Activated naive CD8-positive, alpha-beta T cell treated with anti-CD3 and anti-CD28 coated beads, Interleukin-2, amount 50 U/mL, for 24 hours (primary cell): ENCODE results near the gene CTSE.
"Not testable (repeated sequence)": the region's sequence is repeated elsewhere in the genome, so short reads cannot be mapped to it uniquely, and the experiment has no call there.

ENCODE experiments used
- ATAC-seq: fragments of 150-1000 bp; cut with Tn5 transposase; one replicate; pipeline ENCODE4 v1.10.0; 2021
- DNase-seq: peaks from one replicate; pipeline ENCODE4 v3.0.0; 2021
- H3K27ac Mint-ChIP-seq: one replicate; pipeline ENCODE4 v1.8.0; 2021; ENCODE audit warnings: mild to moderate bottlenecking, mixed read lengths
- H3K27me3 Mint-ChIP-seq: one replicate; pipeline ENCODE4 v1.8.0; 2021; ENCODE audit warnings: mixed read lengths
- H3K36me3 Mint-ChIP-seq: one replicate; pipeline ENCODE4 v1.8.0; 2021; ENCODE audit warnings: low read depth, mixed read lengths
- H3K4me1 Mint-ChIP-seq: one replicate; pipeline ENCODE4 v1.8.0; 2021; ENCODE audit warnings: mixed read lengths
- H3K4me3 Mint-ChIP-seq: one replicate; pipeline ENCODE4 v1.8.0; 2021; ENCODE audit warnings: mild to moderate bottlenecking, moderate library complexity, mixed read lengths
- H3K9me3 Mint-ChIP-seq: one replicate; pipeline ENCODE4 v1.8.0; 2021; ENCODE audit warnings: mixed read lengths

The CTSE gene

GRCh38 chr1:206055069-206055625 lies 31.5 kb upstream of the CTSE start:
- H3K4me3 Mint-ChIP-seq, ATAC-seq, H3K9me3 Mint-ChIP-seq, H3K36me3 Mint-ChIP-seq, DNase-seq, H3K27me3 Mint-ChIP-seq, H3K27ac Mint-ChIP-seq: not testable (repeated sequence)
- peaks cover 35% of the 10 kb centered on the region for H3K4me1 Mint-ChIP-seq

- H3K27me3 Mint-ChIP-seq, H3K9me3 Mint-ChIP-seq, ATAC-seq, H3K36me3 Mint-ChIP-seq, DNase-seq: not testable (repeated sequence)
- H3K27ac Mint-ChIP-seq: peak overlapping the region; percentile 59
- peaks cover 50% of the 10 kb centered on the region for H3K4me1 Mint-ChIP-seq
- peak overlapping the region; percentile 29 for H3K4me3 Mint-ChIP-seq
Observed at GRCh38 chr1:206053616-206054015, 29.9 kb upstream of the CTSE start.

GRCh38 chr1:206052919-206053610 lies 29.4 kb upstream of the CTSE start, which contains the start of gene RHEX:
TSS of gene RHEX (plus strand) at chr1:206053173. CDS start at chr1:206097829, 44,656 bp downstream.
- H3K4me3 Mint-ChIP-seq: peak within 1 kb of the TSS; percentile 29
- not testable (repeated sequence) for H3K36me3 Mint-ChIP-seq

GRCh38 chr1:206052231-206052865 lies 28.7 kb upstream of the CTSE start:
- not testable (repeated sequence) for ATAC-seq, DNase-seq, H3K4me3 Mint-ChIP-seq, H3K9me3 Mint-ChIP-seq, H3K27me3 Mint-ChIP-seq, H3K36me3 Mint-ChIP-seq
- peak overlapping the region; percentile 82 for H3K27ac Mint-ChIP-seq
- peaks cover 55% of the 10 kb centered on the region for H3K4me1 Mint-ChIP-seq

More at GRCh38 chr1:206052919-206053610, 29.4 kb upstream of the CTSE start, which contains the start of gene RHEX:
- ATAC-seq, DNase-seq, H3K9me3 Mint-ChIP-seq, H3K27me3 Mint-ChIP-seq: not testable (repeated sequence)
- Mint-ChIP-seq H3K27ac (peak within 1 kb of the TSS; percentile 82), H3K4me1 (peaks cover 51% of the 10 kb centered on the region)

GRCh38 chr1:206050655-206051235 lies 27.1 kb upstream of the CTSE start:
- DNase-seq: peak; percentile 62
- Mint-ChIP-seq H3K4me3 (peak overlapping the region; percentile 21), H3K27ac (peak overlapping the region; percentile 82), H3K4me1 (peaks cover 55% of the 10 kb centered on the region), H3K9me3 (no peaks in the 10 kb centered on the region), H3K36me3 (no peaks in the 10 kb centered on the region), H3K27me3 (peaks cover 4% of the 10 kb centered on the region)
- peak; percentile 92 for ATAC-seq

GRCh38 chr1:206049919-206050600 lies 26.4 kb upstream of the CTSE start:
- H3K4me1 Mint-ChIP-seq: peaks cover 55% of the 10 kb centered on the region
- no peak for ATAC-seq
- H3K27ac Mint-ChIP-seq: peak overlapping the region; percentile 82
- H3K36me3 Mint-ChIP-seq: no peaks in the 10 kb centered on the region
- H3K4me3 Mint-ChIP-seq: no peak overlapping the region
- no peak for DNase-seq
- no peaks in the 10 kb centered on the region for H3K9me3 Mint-ChIP-seq
- H3K27me3 Mint-ChIP-seq: peaks cover 4% of the 10 kb centered on the region

GRCh38 chr1:206049293-206049692 lies 25.6 kb upstream of the CTSE start:
- ATAC-seq (peak; percentile 69), DNase-seq (no peak)
- no peak overlapping the region for H3K4me3 Mint-ChIP-seq
- H3K9me3 Mint-ChIP-seq: no peaks in the 10 kb centered on the region
- no peak overlapping the region for H3K27ac Mint-ChIP-seq
- peaks cover 4% of the 10 kb centered on the region for H3K27me3 Mint-ChIP-seq
- H3K4me1 Mint-ChIP-seq: peaks cover 55% of the 10 kb centered on the region
- no peaks in the 10 kb centered on the region for H3K36me3 Mint-ChIP-seq

- Mint-ChIP-seq H3K4me1 (peaks cover 53% of the 10 kb centered on the region), H3K27me3 (peaks cover 3% of the 10 kb centered on the region), H3K36me3 (no peaks in the 10 kb centered on the region), H3K27ac (no peak overlapping the region), H3K9me3 (no peaks in the 10 kb centered on the region), H3K4me3 (no peak overlapping the region)
- DNase-seq (no peak), ATAC-seq (no peak)
Observed at GRCh38 chr1:206048582-206048981, 24.9 kb upstream of the CTSE start.

GRCh38 chr1:206047271-206047670 lies 23.6 kb upstream of the CTSE start:
- Mint-ChIP-seq H3K4me1 (peaks cover 42% of the 10 kb centered on the region), H3K9me3 (no peaks in the 10 kb centered on the region), H3K27ac (no peak overlapping the region), H3K4me3 (no peak overlapping the region), H3K36me3 (no peaks in the 10 kb centered on the region), H3K27me3 (peaks cover 3% of the 10 kb centered on the region)
- no peak for DNase-seq
- no peak for ATAC-seq

- Mint-ChIP-seq H3K4me1 (peaks cover 29% of the 10 kb centered on the region), H3K4me3 (no peak overlapping the region), H3K27ac (no peak overlapping the region), H3K27me3 (peaks cover 12% of the 10 kb centered on the region), H3K9me3 (no peaks in the 10 kb centered on the region), H3K36me3 (no peaks in the 10 kb centered on the region)
- DNase-seq: no peak
- ATAC-seq: no peak
Observed at GRCh38 chr1:206041640-206042039, 17.9 kb upstream of the CTSE start.

- Mint-ChIP-seq H3K4me1 (peaks cover 30% of the 10 kb centered on the region), H3K27me3 (peaks cover 12% of the 10 kb centered on the region), H3K4me3 (no peak overlapping the region), H3K27ac (no peak overlapping the region), H3K9me3 (no peaks in the 10 kb centered on the region), H3K36me3 (no peaks in the 10 kb centered on the region)
- ATAC-seq (no peak), DNase-seq (no peak)
Observed at GRCh38 chr1:206040328-206040727, 16.6 kb upstream of the CTSE start.

- peaks cover 14% of the 10 kb centered on the region for H3K27me3 Mint-ChIP-seq
- peaks cover 34% of the 10 kb centered on the region for H3K4me1 Mint-ChIP-seq
- ATAC-seq (no peak), DNase-seq (no peak)
- H3K27ac Mint-ChIP-seq: peak overlapping the region; percentile 38
- no peaks in the 10 kb centered on the region for H3K9me3 Mint-ChIP-seq
- no peak overlapping the region for H3K4me3 Mint-ChIP-seq
- H3K36me3 Mint-ChIP-seq: no peaks in the 10 kb centered on the region
Observed at GRCh38 chr1:206039046-206039973, 15.6 kb upstream of the CTSE start.

GRCh38 chr1:206037581-206037980 lies 13.9 kb upstream of the CTSE start:
- DNase-seq (no peak), ATAC-seq (no peak)
- no peaks in the 10 kb centered on the region for H3K9me3 Mint-ChIP-seq
- H3K36me3 Mint-ChIP-seq: no peaks in the 10 kb centered on the region
- no peak overlapping the region for H3K4me3 Mint-ChIP-seq
- H3K27me3 Mint-ChIP-seq: peaks cover 16% of the 10 kb centered on the region
- no peak overlapping the region for H3K27ac Mint-ChIP-seq
- peaks cover 34% of the 10 kb centered on the region for H3K4me1 Mint-ChIP-seq
